ENCODE data around the gene C3.

The C3 gene

GRCh38 chr19:6697291-6697690, 23.2 kb downstream of the C3 start:
- H3K4me3 ChIP-seq (ENCODE audit: low read depth, low read length) = no peak overlapping the region
- H3K27me3 ChIP-seq (ENCODE audit: control insufficient read depth, insufficient read depth, low read length) = no peaks in the 10 kb centered on the region
- H3K4me1 ChIP-seq (ENCODE audit: control insufficient read depth, insufficient read depth, low read length) = no peaks in the 10 kb centered on the region
- no peak overlapping the region for H3K27ac ChIP-seq (ENCODE audit: low read depth, low read length)
- no peaks in the 10 kb centered on the region for H3K36me3 ChIP-seq (ENCODE audit: control insufficient read depth, insufficient read depth, low read length)
- no peak overlapping the region for H3K9ac ChIP-seq (ENCODE audit: low read depth, low read length)
- H3K9me3 ChIP-seq (ENCODE audit: control insufficient read depth, insufficient read depth, low read length) = peaks cover 15% of the 10 kb centered on the region

- Histone ChIP-seq H3K27me3 (ENCODE audit: control insufficient read depth, insufficient read depth, low read length) (no peaks in the 10 kb centered on the region), H3K27ac (ENCODE audit: low read depth, low read length) (no peak overlapping the region), H3K4me3 (ENCODE audit: low read depth, low read length) (no peak overlapping the region), H3K4me1 (ENCODE audit: control insufficient read depth, insufficient read depth, low read length) (no peaks in the 10 kb centered on the region), H3K9ac (ENCODE audit: low read depth, low read length) (no peak overlapping the region), H3K9me3 (ENCODE audit: control insufficient read depth, insufficient read depth, low read length) (peaks cover 15% of the 10 kb centered on the region), H3K36me3 (ENCODE audit: control insufficient read depth, insufficient read depth, low read length) (no peaks in the 10 kb centered on the region)
Observed at GRCh38 chr19:6696239-6696820, 24.1 kb downstream of the C3 start.

GRCh38 chr19:6694147-6694815, 26.2 kb downstream of the C3 start:
- Histone ChIP-seq H3K9ac (ENCODE audit: low read depth, low read length) (no peak overlapping the region), H3K4me3 (ENCODE audit: low read depth, low read length) (no peak overlapping the region), H3K27ac (ENCODE audit: low read depth, low read length) (no peak overlapping the region), H3K27me3 (ENCODE audit: control insufficient read depth, insufficient read depth, low read length) (no peaks in the 10 kb centered on the region), H3K36me3 (ENCODE audit: control insufficient read depth, insufficient read depth, low read length) (no peaks in the 10 kb centered on the region), H3K9me3 (ENCODE audit: control insufficient read depth, insufficient read depth, low read length) (peaks cover 14% of the 10 kb centered on the region), H3K4me1 (ENCODE audit: control insufficient read depth, insufficient read depth, low read length) (no peaks in the 10 kb centered on the region)

- Histone ChIP-seq H3K9ac (ENCODE audit: low read depth, low read length) (no peak overlapping the region), H3K4me1 (ENCODE audit: control insufficient read depth, insufficient read depth, low read length) (no peaks in the 10 kb centered on the region), H3K27ac (ENCODE audit: low read depth, low read length) (no peak overlapping the region), H3K4me3 (ENCODE audit: low read depth, low read length) (no peak overlapping the region), H3K9me3 (ENCODE audit: control insufficient read depth, insufficient read depth, low read length) (peaks cover 18% of the 10 kb centered on the region), H3K36me3 (ENCODE audit: control insufficient read depth, insufficient read depth, low read length) (no peaks in the 10 kb centered on the region), H3K27me3 (ENCODE audit: control insufficient read depth, insufficient read depth, low read length) (no peaks in the 10 kb centered on the region)
Observed at GRCh38 chr19:6693681-6694080, 26.8 kb downstream of the C3 start.

- Histone ChIP-seq H3K27me3 (ENCODE audit: control insufficient read depth, insufficient read depth, low read length) (no peaks in the 10 kb centered on the region), H3K27ac (ENCODE audit: low read depth, low read length) (no peak overlapping the region), H3K9me3 (ENCODE audit: control insufficient read depth, insufficient read depth, low read length) (peaks cover 22% of the 10 kb centered on the region), H3K36me3 (ENCODE audit: control insufficient read depth, insufficient read depth, low read length) (no peaks in the 10 kb centered on the region), H3K4me1 (ENCODE audit: control insufficient read depth, insufficient read depth, low read length) (no peaks in the 10 kb centered on the region), H3K9ac (ENCODE audit: low read depth, low read length) (no peak overlapping the region), H3K4me3 (ENCODE audit: low read depth, low read length) (no peak overlapping the region)
Observed at GRCh38 chr19:6693056-6693471, 27.4 kb downstream of the C3 start.

GRCh38 chr19:6692027-6692426, 28.4 kb downstream of the C3 start:
- Histone ChIP-seq H3K9me3 (ENCODE audit: control insufficient read depth, insufficient read depth, low read length) (peaks cover 22% of the 10 kb centered on the region), H3K4me1 (ENCODE audit: control insufficient read depth, insufficient read depth, low read length) (no peaks in the 10 kb centered on the region), H3K4me3 (ENCODE audit: low read depth, low read length) (no peak overlapping the region), H3K27ac (ENCODE audit: low read depth, low read length) (no peak overlapping the region), H3K27me3 (ENCODE audit: control insufficient read depth, insufficient read depth, low read length) (no peaks in the 10 kb centered on the region), H3K9ac (ENCODE audit: low read depth, low read length) (no peak overlapping the region), H3K36me3 (ENCODE audit: control insufficient read depth, insufficient read depth, low read length) (no peaks in the 10 kb centered on the region)

GRCh38 chr19:6691342-6691741, 29.1 kb downstream of the C3 start:
- no peaks in the 10 kb centered on the region for H3K36me3 ChIP-seq (ENCODE audit: control insufficient read depth, insufficient read depth, low read length)
- H3K9ac ChIP-seq (ENCODE audit: low read depth, low read length) = no peak overlapping the region
- no peaks in the 10 kb centered on the region for H3K27me3 ChIP-seq (ENCODE audit: control insufficient read depth, insufficient read depth, low read length)
- H3K27ac ChIP-seq (ENCODE audit: low read depth, low read length) = no peak overlapping the region
- H3K4me3 ChIP-seq (ENCODE audit: low read depth, low read length) = no peak overlapping the region
- H3K9me3 ChIP-seq (ENCODE audit: control insufficient read depth, insufficient read depth, low read length) = peaks cover 22% of the 10 kb centered on the region
- H3K4me1 ChIP-seq (ENCODE audit: control insufficient read depth, insufficient read depth, low read length) = no peaks in the 10 kb centered on the region

- Histone ChIP-seq H3K4me3 (ENCODE audit: low read depth, low read length) (no peak overlapping the region), H3K36me3 (ENCODE audit: control insufficient read depth, insufficient read depth, low read length) (no peaks in the 10 kb centered on the region), H3K9ac (ENCODE audit: low read depth, low read length) (no peak overlapping the region), H3K27ac (ENCODE audit: low read depth, low read length) (no peak overlapping the region), H3K27me3 (ENCODE audit: control insufficient read depth, insufficient read depth, low read length) (no peaks in the 10 kb centered on the region), H3K4me1 (ENCODE audit: control insufficient read depth, insufficient read depth, low read length) (no peaks in the 10 kb centered on the region), H3K9me3 (ENCODE audit: control insufficient read depth, insufficient read depth, low read length) (peaks cover 22% of the 10 kb centered on the region)
Observed at GRCh38 chr19:6690160-6690885, 30.1 kb downstream of the C3 start.

- Histone ChIP-seq H3K27ac (ENCODE audit: low read depth, low read length) (no peak overlapping the region), H3K27me3 (ENCODE audit: control insufficient read depth, insufficient read depth, low read length) (no peaks in the 10 kb centered on the region), H3K4me3 (ENCODE audit: low read depth, low read length) (no peak overlapping the region), H3K4me1 (ENCODE audit: control insufficient read depth, insufficient read depth, low read length) (no peaks in the 10 kb centered on the region), H3K9ac (ENCODE audit: low read depth, low read length) (no peak overlapping the region), H3K9me3 (ENCODE audit: control insufficient read depth, insufficient read depth, low read length) (peaks cover 33% of the 10 kb centered on the region), H3K36me3 (ENCODE audit: control insufficient read depth, insufficient read depth, low read length) (no peaks in the 10 kb centered on the region)
Observed at GRCh38 chr19:6687114-6687513, 33.3 kb downstream of the C3 start.

- Histone ChIP-seq H3K9me3 (ENCODE audit: control insufficient read depth, insufficient read depth, low read length) (peaks cover 37% of the 10 kb centered on the region), H3K4me3 (ENCODE audit: low read depth, low read length) (no peak overlapping the region), H3K9ac (ENCODE audit: low read depth, low read length) (no peak overlapping the region), H3K4me1 (ENCODE audit: control insufficient read depth, insufficient read depth, low read length) (no peaks in the 10 kb centered on the region), H3K27me3 (ENCODE audit: control insufficient read depth, insufficient read depth, low read length) (no peaks in the 10 kb centered on the region), H3K36me3 (ENCODE audit: control insufficient read depth, insufficient read depth, low read length) (no peaks in the 10 kb centered on the region), H3K27ac (ENCODE audit: low read depth, low read length) (no peak overlapping the region)
Observed at GRCh38 chr19:6686628-6686975, 33.8 kb downstream of the C3 start.

GRCh38 chr19:6685962-6686627, 34.4 kb downstream of the C3 start:
- H3K4me3 ChIP-seq (ENCODE audit: low read depth, low read length) = no peak overlapping the region
- no peaks in the 10 kb centered on the region for H3K36me3 ChIP-seq (ENCODE audit: control insufficient read depth, insufficient read depth, low read length)
- H3K4me1 ChIP-seq (ENCODE audit: control insufficient read depth, insufficient read depth, low read length) = no peaks in the 10 kb centered on the region
- H3K27me3 ChIP-seq (ENCODE audit: control insufficient read depth, insufficient read depth, low read length) = no peaks in the 10 kb centered on the region
- H3K9ac ChIP-seq (ENCODE audit: low read depth, low read length) = no peak overlapping the region
- H3K27ac ChIP-seq (ENCODE audit: low read depth, low read length) = no peak overlapping the region
- peaks cover 40% of the 10 kb centered on the region for H3K9me3 ChIP-seq (ENCODE audit: control insufficient read depth, insufficient read depth, low read length)
